Endothelial cell of umbilical vein (primary cell): ENCODE measurements around the gene NBEA. TPM values are rescaled to one million over a fixed set of nuclear protein-coding genes. Genes with fewer than 3 reads are reported as not detected.

Source experiments
- BruUV-seq: library from RNA; stranded (reverse); fragments of 400-500 nt; replicated peaks from 2 replicates; lab custom pipeline; 2021; lab: Mats Ljungman, UMichigan
- CTCF ChIA-PET: fragments of 300-600, 350-600 bp; sonication (Branson Sonifier 250); formaldehyde crosslinking; loops from one replicate; lab custom pipeline; 2021; ENCODE audit warnings: antibody characterized with exemption, inconsistent platforms; lab: Charles Lee
- POLR2A ChIA-PET: fragments of 300-600, 350-600 bp; sonication (Branson Sonifier 250); formaldehyde crosslinking; loops from one replicate; lab custom pipeline; 2021; ENCODE audit warnings: antibody characterized with exemption, inconsistent platforms; lab: Charles Lee
- DNase-seq: peaks from one replicate; pipeline ENCODE4 v3.0.0-alpha.2; 2011; ENCODE audit warnings: low read depth, low spot score
- FAIRE-seq: peaks from 2 replicates; lab custom pipeline; 2011; peaks lifted over from hg19 to GRCh38; lab: Jason Lieb, UNC
- H2AFZ ChIP-seq: 2 replicates; pipeline ENCODE4 v1.6.0; 2012; ENCODE audit warnings: low read depth, low read length, control low read depth, inconsistent platforms
- H3K27ac ChIP-seq: 2 replicates; pipeline ENCODE4 v1.5.1; 2011; ENCODE audit warnings: low read depth, mild to moderate bottlenecking, control low read depth, low read length, moderate library complexity; ENCODE audit not compliant: insufficient read depth
- H3K27me3 ChIP-seq, 2 experiments: 2 replicates each; pipeline versions ENCODE4 v1.6.0 to v1.6.1; 2011; ENCODE audit warnings: low read length in 2 of 2, mixed read lengths in 1 of 2; ENCODE audit not compliant: control insufficient read depth in 2 of 2, insufficient read depth in 2 of 2
- H3K36me3 ChIP-seq, 2 experiments: 2 replicates in 1 of 2; 3 replicates in 1 of 2; pipeline ENCODE4 v1.5.1; 2011; ENCODE audit warnings: low read length in 2 of 2, mild to moderate bottlenecking in 1 of 2, moderate library complexity in 1 of 2; ENCODE audit not compliant: control insufficient read depth in 2 of 2, insufficient read depth in 2 of 2; ENCODE audit errors: extremely low read depth in 1 of 2
- H3K4me1 ChIP-seq: 3 replicates; pipeline ENCODE4 v1.5.1; 2011; ENCODE audit warnings: mild to moderate bottlenecking, low read length; ENCODE audit not compliant: control insufficient read depth, insufficient read depth; ENCODE audit errors: extremely low read depth
- H3K4me2 ChIP-seq: 2 replicates; pipeline ENCODE4 v1.6.1; 2011; ENCODE audit warnings: low read length, control low read depth, mixed read lengths; ENCODE audit not compliant: insufficient read depth
- H3K4me3 ChIP-seq, 3 experiments: fragments of 200-600 bp in 1 of 3; sonication (generic), shearing (Covaris generic) in 1 of 3; replicated peaks in 1 of 3; 2 replicates each; pipeline ENCODE4 v1.5.1; 2011 to 2016; ENCODE audit warnings: control low read depth in 3 of 3, low read length in 3 of 3, mild to moderate bottlenecking in 2 of 3, inconsistent platforms in 1 of 3, low read depth in 1 of 3, moderate library complexity in 1 of 3; ENCODE audit not compliant: insufficient read depth in 1 of 3
- H3K79me2 ChIP-seq: 2 replicates; pipeline ENCODE4 v1.6.0; 2012; ENCODE audit warnings: low read length, inconsistent platforms; ENCODE audit not compliant: control insufficient read depth, insufficient read depth
- H3K9ac ChIP-seq: replicated peaks from 2 replicates; pipeline ENCODE3; 2011; ENCODE audit warnings: low read length, control low read depth; ENCODE audit not compliant: insufficient read depth; ENCODE audit errors: extremely low read depth
- H3K9me1 ChIP-seq: replicated peaks from 3 replicates; pipeline ENCODE4 v1.6.0; 2011; ENCODE audit warnings: mild to moderate bottlenecking, low read length; ENCODE audit not compliant: control insufficient read depth, insufficient read depth; ENCODE audit errors: extremely low read depth
- H3K9me3 ChIP-seq: replicated peaks from 2 replicates; pipeline ENCODE4 v1.5.1; 2012; ENCODE audit warnings: low read length, inconsistent platforms; ENCODE audit not compliant: control insufficient read depth, insufficient read depth
- H4K20me1 ChIP-seq: replicated peaks from 2 replicates; pipeline ENCODE3; 2011; ENCODE audit warnings: mild to moderate bottlenecking, low read length; ENCODE audit not compliant: control insufficient read depth, insufficient read depth; ENCODE audit errors: extremely low read depth
- EZH2 ChIP-seq: IDR thresholded peaks from 2 replicates; pipeline ENCODE4 v1.6.1; 2012; ENCODE audit warnings: borderline replicate concordance, low read depth, mild to moderate bottlenecking, moderate library complexity, low read length, inconsistent platforms; ENCODE audit not compliant: severe bottlenecking
- FOS ChIP-seq: IDR thresholded peaks from 2 replicates; pipeline ENCODE4 v1.6.1; 2011; ENCODE audit warnings: mild to moderate bottlenecking, low read length, moderate library complexity, borderline replicate concordance; ENCODE audit not compliant: insufficient read depth
- GATA2 ChIP-seq: IDR thresholded peaks from 2 replicates; pipeline ENCODE4 v1.7.0; 2011; ENCODE audit warnings: low read depth, mild to moderate bottlenecking, moderate library complexity, mixed read lengths, low read length; ENCODE audit not compliant: insufficient read length, insufficient read depth
- JUN ChIP-seq: IDR thresholded peaks from 2 replicates; pipeline ENCODE4 v1.6.1; 2011; ENCODE audit warnings: borderline replicate concordance, low read depth; ENCODE audit not compliant: insufficient read length, insufficient read depth
- MYC ChIP-seq: IDR thresholded peaks from one replicate; pipeline ENCODE4 v1.6.1; 2011; ENCODE audit warnings: mild to moderate bottlenecking, low read depth, low read length
- POLR2A ChIP-seq: IDR thresholded peaks from 2 replicates; pipeline ENCODE4 v1.6.1; 2012; ENCODE audit warnings: low read depth, mild to moderate bottlenecking, control low read depth, low read length
- POLR2AphosphoS5 ChIP-seq: IDR thresholded peaks from 2 replicates; pipeline ENCODE4 v1.6.1; 2012; ENCODE audit warnings: low read depth, mild to moderate bottlenecking, control low read depth, low read length, moderate library complexity; ENCODE audit not compliant: insufficient read depth
- dilution Hi-C: fragments of 300-500 bp; cut with MboI; formaldehyde crosslinking; loops from one replicate; pipeline ENCODE4 v1.15.0; 2019; ENCODE audit warnings: low sequenced_read_pairs; ENCODE audit not compliant: extremely low pct_ligation_motif_present
- intact Hi-C: fragments of 100-400 bp; cut with micrococcal nuclease; formaldehyde crosslinking; loops from one replicate; pipeline ENCODE4 v1.10.0; 2022
- polyA plus RNA-seq, 4 experiments: library from polyadenylated mRNA; depleted of rRNA in 3 of 4; stranded (reverse) in 3 of 4; unstranded in 1 of 4; fragments of >200 nt; gene quantifications; 2 replicates each; pipeline versions ENCODE4 v1.2.1 to v1.2.3, GENCODE V29; 2011 to 2012; ENCODE audit warnings: missing spikeins in 1 of 4
- total RNA-seq: library from RNA; stranded (reverse); gene quantifications from 2 replicates; pipeline ENCODE4 v1.2.3, GENCODE V29; 2021
- TF ChIP-seq, protein P1 (sequence below): IDR thresholded peaks from 2 replicates; pipeline ENCODE4 v1.6.1; 2011; ENCODE audit not compliant: insufficient read depth, insufficient read length
- TF ChIP-seq, protein P2 (sequence below), 2 donors: IDR thresholded peaks; 1 replicate in 1 of 2; 2 replicates in 1 of 2; pipeline ENCODE4 v1.5.1; 2011; ENCODE audit warnings: low read length in 2 of 2, mild to moderate bottlenecking in 2 of 2, moderate library complexity in 2 of 2, control low read depth in 1 of 2, inconsistent platforms in 1 of 2, low read depth in 1 of 2; ENCODE audit not compliant: insufficient read depth in 1 of 2; ENCODE audit errors: extremely low read depth in 1 of 2

Gene NBEA
- total and polyA plus RNA-seq, 2 donors (not counting 3 experiments of a cell fraction or from before 2014, with no cell fraction given), result 3.0 to 4.8 TPM

DNA sequence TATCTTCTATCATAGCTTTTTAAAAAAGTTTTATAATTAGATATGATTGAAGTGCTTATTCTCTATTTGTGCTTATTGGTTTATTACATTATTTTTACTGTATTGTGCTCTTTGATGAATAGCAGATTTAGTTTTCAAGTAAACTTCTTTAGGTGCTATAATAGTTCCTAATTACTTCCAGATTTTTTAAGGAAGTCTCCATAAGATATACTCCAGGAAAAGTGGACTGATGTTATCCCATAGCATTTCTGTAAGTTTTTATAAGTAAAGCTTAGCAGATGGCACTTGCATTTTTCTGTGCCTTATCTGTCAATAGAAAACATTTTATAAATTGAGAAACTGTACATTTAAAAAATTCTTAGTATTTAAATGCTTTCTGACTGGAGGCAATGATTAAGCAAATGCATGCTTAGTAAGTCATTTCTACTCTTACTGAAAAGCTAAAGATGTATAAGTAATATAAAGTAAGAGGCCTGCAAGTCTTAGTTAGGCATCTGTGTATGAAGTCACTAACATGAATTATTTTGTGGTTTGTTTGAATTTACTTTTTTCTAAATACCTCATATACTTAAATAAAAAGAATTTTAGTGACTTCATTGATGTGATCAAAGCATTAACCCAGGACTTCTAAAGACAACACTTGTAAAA is 351.6 kb downstream of the NBEA start:
- intact Hi-C loops (no loop called here), dilution Hi-C loops (no loop called here)
- Histone ChIP-seq H3K4me2 (no peak overlapping the region), H3K36me3 (no peaks in the 10 kb centered on the region), H3K9me3 (no peaks in the 10 kb centered on the region), H3K9me1 (no peaks in the 10 kb centered on the region), H3K79me2 (no peaks in the 10 kb centered on the region), H3K27me3 (no peaks in the 10 kb centered on the region), H3K9ac (no peak overlapping the region), H4K20me1 (no peaks in the 10 kb centered on the region), H3K4me1 (no peaks in the 10 kb centered on the region), H2AFZ (no peak overlapping the region), H3K27ac (no peak overlapping the region), H3K4me3 (no peak overlapping the region)
- ChIA-PET CTCF (no interaction called here), POLR2A (no interaction called here)
- no TSS peak for BruUV-seq
- FAIRE-seq (no peak), DNase-seq (no peak)
- no peak for TF ChIP-seq EZH2
- TF ChIP-seq FOS, result no peak
- TF ChIP-seq GATA2, result no peak
- TF ChIP-seq POLR2AphosphoS5, result no peak
- no peak for TF ChIP-seq JUN
- TF ChIP-seq, protein P1, sequence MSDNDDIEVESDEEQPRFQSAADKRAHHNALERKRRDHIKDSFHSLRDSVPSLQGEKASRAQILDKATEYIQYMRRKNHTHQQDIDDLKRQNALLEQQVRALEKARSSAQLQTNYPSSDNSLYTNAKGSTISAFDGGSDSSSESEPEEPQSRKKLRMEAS, result no peak

DNA sequence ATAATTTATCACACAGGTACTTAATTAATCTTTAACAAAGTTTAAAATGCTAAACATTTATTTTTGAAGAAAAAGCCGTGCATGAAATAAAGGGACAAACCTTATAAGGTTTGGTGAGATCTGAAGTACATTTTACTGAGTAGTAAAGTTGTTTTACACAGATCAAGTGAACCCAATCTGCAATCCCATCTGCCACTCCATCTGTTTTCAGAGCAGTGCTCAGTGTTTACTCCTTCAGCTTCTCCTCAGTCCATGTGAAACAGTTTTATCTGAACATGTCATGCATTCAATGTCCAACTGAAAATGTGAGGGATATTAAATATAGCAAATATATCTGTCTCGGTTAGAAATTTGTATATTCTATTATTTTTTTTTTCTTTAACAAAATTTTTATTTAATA is 367.6 kb downstream of the NBEA start:
- dilution Hi-C loops (no loop called here), intact Hi-C loops (no loop called here)
- FAIRE-seq, result no peak
- Histone ChIP-seq H3K9ac (no peak overlapping the region), H3K36me3 (no peaks in the 10 kb centered on the region), H3K27ac (no peak overlapping the region), H3K9me1 (no peaks in the 10 kb centered on the region), H3K4me3 (no peak overlapping the region), H3K4me1 (no peaks in the 10 kb centered on the region), H3K27me3 (no peaks in the 10 kb centered on the region), H3K9me3 (no peaks in the 10 kb centered on the region), H3K4me2 (no peak overlapping the region), H2AFZ (no peak overlapping the region), H3K79me2 (no peaks in the 10 kb centered on the region), H4K20me1 (no peaks in the 10 kb centered on the region)
- CTCF ChIA-PET, result no interaction called here
- DNase-seq, result no peak
- no TSS peak for BruUV-seq
- POLR2A ChIA-PET, result no interaction called here
- TF ChIP-seq, protein P2, sequence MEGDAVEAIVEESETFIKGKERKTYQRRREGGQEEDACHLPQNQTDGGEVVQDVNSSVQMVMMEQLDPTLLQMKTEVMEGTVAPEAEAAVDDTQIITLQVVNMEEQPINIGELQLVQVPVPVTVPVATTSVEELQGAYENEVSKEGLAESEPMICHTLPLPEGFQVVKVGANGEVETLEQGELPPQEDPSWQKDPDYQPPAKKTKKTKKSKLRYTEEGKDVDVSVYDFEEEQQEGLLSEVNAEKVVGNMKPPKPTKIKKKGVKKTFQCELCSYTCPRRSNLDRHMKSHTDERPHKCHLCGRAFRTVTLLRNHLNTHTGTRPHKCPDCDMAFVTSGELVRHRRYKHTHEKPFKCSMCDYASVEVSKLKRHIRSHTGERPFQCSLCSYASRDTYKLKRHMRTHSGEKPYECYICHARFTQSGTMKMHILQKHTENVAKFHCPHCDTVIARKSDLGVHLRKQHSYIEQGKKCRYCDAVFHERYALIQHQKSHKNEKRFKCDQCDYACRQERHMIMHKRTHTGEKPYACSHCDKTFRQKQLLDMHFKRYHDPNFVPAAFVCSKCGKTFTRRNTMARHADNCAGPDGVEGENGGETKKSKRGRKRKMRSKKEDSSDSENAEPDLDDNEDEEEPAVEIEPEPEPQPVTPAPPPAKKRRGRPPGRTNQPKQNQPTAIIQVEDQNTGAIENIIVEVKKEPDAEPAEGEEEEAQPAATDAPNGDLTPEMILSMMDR (IDR thresholded peaks at IDR 0.05; ENCODE audit: extremely low read depth in 1 of 2, insufficient read depth in 1 of 2, low read depth in 1 of 2, low read length in 2 of 2), result no peak
- TF ChIP-seq MYC (no peak), EZH2 (no peak), FOS (no peak), GATA2 (no peak), POLR2AphosphoS5 (no peak), JUN (no peak), POLR2A (no peak)
- TF ChIP-seq, protein P1, result no peak
